ENCODE data around the gene CYP26B1. TPM values are rescaled to one million over a fixed set of nuclear protein-coding genes. Genes with fewer than 3 reads are reported as not detected.

Gene CYP26B1
- total RNA-seq, 1 experiment from 2014 or later: 0.20 TPM

DNA sequence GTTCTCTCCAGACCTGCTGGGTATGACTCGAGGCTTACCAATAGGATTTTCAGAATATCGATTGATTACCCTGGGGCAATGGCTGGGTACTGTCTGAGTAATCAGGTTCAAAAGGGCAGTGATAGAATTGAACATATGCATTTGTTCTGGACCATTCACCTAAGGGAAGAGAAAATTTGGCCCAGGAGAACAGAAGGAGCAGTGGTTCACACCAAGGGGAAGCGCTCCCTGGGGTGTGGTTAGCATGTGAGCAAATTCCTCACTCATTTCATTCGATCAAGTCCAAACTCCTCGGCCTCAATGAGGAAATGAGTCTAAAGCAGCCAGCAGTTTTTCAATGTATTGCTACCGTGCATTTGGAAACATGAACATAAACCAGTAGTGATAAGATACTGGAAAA is 55.6 kb downstream of the CYP26B1 start:
- H2BK120ac ChIP-seq (ENCODE audit: low read depth, low read length, poor library complexity, severe bottlenecking): no peak overlapping the region
- no peak overlapping the region for H2BK15ac ChIP-seq (ENCODE audit: low read depth, low read length)
- no peak overlapping the region for H4K91ac ChIP-seq (ENCODE audit: insufficient read length, low read depth, low read length)
- no peak overlapping the region for H3K4me2 ChIP-seq (ENCODE audit: insufficient read depth, insufficient read length, low read length)
- H4K20me1 ChIP-seq (ENCODE audit: control insufficient read depth, insufficient read depth, insufficient read length): no peaks in the 10 kb centered on the region
- no peaks in the 10 kb centered on the region; a peak in 1 of 7 replicates for H3K36me3 Mint-ChIP-seq (ENCODE audit: insufficient read depth in 1 of 3, low read depth in 3 of 3)
- H2AFZ ChIP-seq (ENCODE audit: low read length): no peak overlapping the region
- H3K56ac ChIP-seq (ENCODE audit: insufficient read length, low read depth, low read length): no peak overlapping the region
- no peaks in the 10 kb centered on the region for H3K4me1 ChIP-seq (ENCODE audit: insufficient read depth, low read length)
- no peak overlapping the region for H3K27ac ChIP-seq (ENCODE audit: insufficient read length, low read depth, low read length)
- H3K27me3 Mint-ChIP-seq (ENCODE audit: low read depth): no peaks in the 10 kb centered on the region; the same call in none of the 2 replicates
- H4K5ac ChIP-seq (ENCODE audit: insufficient read length, low read depth, low read length): no peak overlapping the region
- TF ChIP-seq, protein P1, sequence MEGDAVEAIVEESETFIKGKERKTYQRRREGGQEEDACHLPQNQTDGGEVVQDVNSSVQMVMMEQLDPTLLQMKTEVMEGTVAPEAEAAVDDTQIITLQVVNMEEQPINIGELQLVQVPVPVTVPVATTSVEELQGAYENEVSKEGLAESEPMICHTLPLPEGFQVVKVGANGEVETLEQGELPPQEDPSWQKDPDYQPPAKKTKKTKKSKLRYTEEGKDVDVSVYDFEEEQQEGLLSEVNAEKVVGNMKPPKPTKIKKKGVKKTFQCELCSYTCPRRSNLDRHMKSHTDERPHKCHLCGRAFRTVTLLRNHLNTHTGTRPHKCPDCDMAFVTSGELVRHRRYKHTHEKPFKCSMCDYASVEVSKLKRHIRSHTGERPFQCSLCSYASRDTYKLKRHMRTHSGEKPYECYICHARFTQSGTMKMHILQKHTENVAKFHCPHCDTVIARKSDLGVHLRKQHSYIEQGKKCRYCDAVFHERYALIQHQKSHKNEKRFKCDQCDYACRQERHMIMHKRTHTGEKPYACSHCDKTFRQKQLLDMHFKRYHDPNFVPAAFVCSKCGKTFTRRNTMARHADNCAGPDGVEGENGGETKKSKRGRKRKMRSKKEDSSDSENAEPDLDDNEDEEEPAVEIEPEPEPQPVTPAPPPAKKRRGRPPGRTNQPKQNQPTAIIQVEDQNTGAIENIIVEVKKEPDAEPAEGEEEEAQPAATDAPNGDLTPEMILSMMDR (conservative IDR thresholded peaks at IDR 0.05): no peak
- no peak overlapping the region for H3K18ac ChIP-seq (ENCODE audit: insufficient read length, low read depth, low read length)
- H2BK12ac ChIP-seq (ENCODE audit: insufficient read length, low read depth, low read length): no peak overlapping the region
- no peak overlapping the region for H2AK5ac ChIP-seq (ENCODE audit: insufficient read length, low read length)
- no peak overlapping the region for H3K4ac ChIP-seq (ENCODE audit: low read depth, low read length)
- H3K23me2 ChIP-seq (ENCODE audit: insufficient read length, low read depth, low read length, poor library complexity, severe bottlenecking): no peaks in the 10 kb centered on the region
- no peak overlapping the region for H3T11ph ChIP-seq (ENCODE audit: low read length)
- H3K27ac Mint-ChIP-seq: no peak overlapping the region
- WGBS (ENCODE audit: extremely low coverage, insufficient read length, low lambda C conversion rate): no CpG with 5 or more reads among the region's 6 CpGs
- DNase-seq: no peak
- H3K4me1 Mint-ChIP-seq: peaks cover 8 to 10% of the 10 kb centered on the region in 2 experiments
- no peak overlapping the region for H3K14ac ChIP-seq (ENCODE audit: insufficient read depth, low read length)
- no peaks in the 10 kb centered on the region for H3K27me3 ChIP-seq (ENCODE audit: insufficient read depth, low read length)
- H3K9me3 ChIP-seq (ENCODE audit: control insufficient read depth, low read depth, low read length): no peaks in the 10 kb centered on the region
- H4K8ac ChIP-seq (replicated peaks; ENCODE audit: insufficient read length, low read depth, low read length): no peak overlapping the region
- peaks cover 0 to 6% of the 10 kb centered on the region in 2 experiments; a peak in 4 of 5 replicates for H3K9me3 Mint-ChIP-seq
- no peaks in the 10 kb centered on the region for H3K79me2 ChIP-seq (ENCODE audit: insufficient read depth, low read length)
- H3K23ac ChIP-seq (ENCODE audit: insufficient read length, low read depth, low read length): no peak overlapping the region
- no peak overlapping the region for H3K9ac ChIP-seq (ENCODE audit: extremely low read depth, insufficient read length, low read length)
- H2BK5ac ChIP-seq (ENCODE audit: insufficient read length, low read length): no peak overlapping the region
- no peak overlapping the region for H3K4me3 Mint-ChIP-seq
- H2BK20ac ChIP-seq (ENCODE audit: low read depth, low read length, poor library complexity, severe bottlenecking): no peak overlapping the region
- no peaks in the 10 kb centered on the region for H3K79me1 ChIP-seq (ENCODE audit: insufficient read depth, low read depth, low read length, poor library complexity, severe bottlenecking)
